ENCODE measurements around the gene FSHR. TPM values are rescaled to one million over a fixed set of nuclear protein-coding genes. Genes with fewer than 3 reads are reported as not detected.

FSHR gene
- total RNA-seq, 1 donor from 2014 or later, result not detected

DNA sequence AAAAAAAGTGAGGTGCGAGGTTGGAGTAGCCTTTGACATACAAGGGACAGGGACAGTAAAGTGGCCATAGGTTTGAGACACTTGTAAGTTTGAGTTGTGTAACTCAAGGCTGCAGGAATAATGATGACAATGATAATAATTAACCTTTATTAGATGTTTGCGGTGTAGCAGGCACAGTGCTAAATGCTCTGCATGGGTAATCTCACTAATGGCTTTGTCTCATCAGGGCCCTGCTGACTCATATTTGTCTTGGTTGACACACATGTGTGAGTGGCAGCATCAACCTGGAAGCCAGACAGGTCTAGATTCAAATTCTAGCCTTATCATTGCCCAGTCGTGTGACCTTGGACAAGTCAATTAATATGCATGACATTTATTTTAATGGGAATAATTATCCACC lies 126.2 kb downstream of the FSHR start:
- no peak overlapping the region for H3K4me3 Mint-ChIP-seq (ENCODE audit: unreplicated experiment)
- no peaks in the 10 kb centered on the region for H3K36me3 Mint-ChIP-seq (ENCODE audit: unreplicated experiment)
- H3K27me3 Mint-ChIP-seq (ENCODE audit: unreplicated experiment), result no peaks in the 10 kb centered on the region
- H3K27ac Mint-ChIP-seq (ENCODE audit: unreplicated experiment), result no peak overlapping the region
- no peaks in the 10 kb centered on the region for H3K9me3 Mint-ChIP-seq (ENCODE audit: unreplicated experiment)
- TF ChIP-seq, protein P1, sequence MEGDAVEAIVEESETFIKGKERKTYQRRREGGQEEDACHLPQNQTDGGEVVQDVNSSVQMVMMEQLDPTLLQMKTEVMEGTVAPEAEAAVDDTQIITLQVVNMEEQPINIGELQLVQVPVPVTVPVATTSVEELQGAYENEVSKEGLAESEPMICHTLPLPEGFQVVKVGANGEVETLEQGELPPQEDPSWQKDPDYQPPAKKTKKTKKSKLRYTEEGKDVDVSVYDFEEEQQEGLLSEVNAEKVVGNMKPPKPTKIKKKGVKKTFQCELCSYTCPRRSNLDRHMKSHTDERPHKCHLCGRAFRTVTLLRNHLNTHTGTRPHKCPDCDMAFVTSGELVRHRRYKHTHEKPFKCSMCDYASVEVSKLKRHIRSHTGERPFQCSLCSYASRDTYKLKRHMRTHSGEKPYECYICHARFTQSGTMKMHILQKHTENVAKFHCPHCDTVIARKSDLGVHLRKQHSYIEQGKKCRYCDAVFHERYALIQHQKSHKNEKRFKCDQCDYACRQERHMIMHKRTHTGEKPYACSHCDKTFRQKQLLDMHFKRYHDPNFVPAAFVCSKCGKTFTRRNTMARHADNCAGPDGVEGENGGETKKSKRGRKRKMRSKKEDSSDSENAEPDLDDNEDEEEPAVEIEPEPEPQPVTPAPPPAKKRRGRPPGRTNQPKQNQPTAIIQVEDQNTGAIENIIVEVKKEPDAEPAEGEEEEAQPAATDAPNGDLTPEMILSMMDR (IDR thresholded peaks at IDR 0.05), result no peak
- DNase-seq (ENCODE audit: extremely low spot score, unreplicated experiment), result no peak
- no peaks in the 10 kb centered on the region for H3K4me1 Mint-ChIP-seq (ENCODE audit: unreplicated experiment)

DNA sequence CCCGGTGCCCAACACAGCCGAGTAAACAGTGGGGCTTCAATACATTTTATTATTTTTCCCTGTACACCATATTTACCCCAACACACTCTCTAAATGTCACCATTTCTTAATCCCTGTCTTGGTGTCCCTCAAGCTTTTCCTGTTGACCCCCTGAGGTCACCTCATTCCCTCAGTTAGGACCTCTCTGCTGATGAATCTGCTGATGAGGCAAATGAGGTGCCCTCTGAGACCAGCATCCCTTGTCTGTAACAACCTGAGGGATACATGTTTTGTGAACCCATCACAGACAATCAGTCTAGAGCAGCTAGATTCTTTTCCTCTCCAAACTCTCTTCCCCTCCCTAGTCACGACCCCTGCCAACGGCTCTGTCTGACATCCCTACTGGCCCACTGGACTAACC lies 127.6 kb downstream of the FSHR start:
- H3K4me3 Mint-ChIP-seq (ENCODE audit: unreplicated experiment), result no peak overlapping the region
- no peaks in the 10 kb centered on the region for H3K36me3 Mint-ChIP-seq (ENCODE audit: unreplicated experiment)
- DNase-seq (ENCODE audit: extremely low spot score, unreplicated experiment), result no peak
- H3K4me1 Mint-ChIP-seq (ENCODE audit: unreplicated experiment), result no peaks in the 10 kb centered on the region
- H3K9me3 Mint-ChIP-seq (ENCODE audit: unreplicated experiment), result no peaks in the 10 kb centered on the region
- TF ChIP-seq, protein P1 (IDR thresholded peaks at IDR 0.05), result no peak
- no peak overlapping the region for H3K27ac Mint-ChIP-seq (ENCODE audit: unreplicated experiment)
- H3K27me3 Mint-ChIP-seq (ENCODE audit: unreplicated experiment), result no peaks in the 10 kb centered on the region

DNA sequence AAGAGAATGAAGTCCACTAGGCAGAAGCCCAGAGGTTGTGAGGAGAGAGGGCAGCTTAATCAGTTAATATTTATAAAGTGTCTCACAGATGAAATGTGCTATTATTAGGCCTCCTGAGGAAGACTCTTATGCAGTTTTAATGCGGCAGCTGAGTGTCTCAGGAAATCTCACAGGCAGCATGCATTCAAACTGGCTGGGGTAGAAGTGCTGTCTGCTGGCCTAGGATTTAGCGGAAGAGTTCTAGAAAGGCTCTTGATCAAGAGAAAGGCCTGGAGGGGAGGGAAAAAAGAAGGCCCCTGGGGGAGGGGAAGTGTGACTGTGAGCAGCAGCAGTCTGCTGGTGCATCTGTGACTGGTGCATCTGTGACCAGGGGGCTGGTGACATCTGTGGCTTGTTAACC lies 133.0 kb downstream of the FSHR start:
- H3K27me3 Mint-ChIP-seq (ENCODE audit: unreplicated experiment), result no peaks in the 10 kb centered on the region
- H3K4me1 Mint-ChIP-seq (ENCODE audit: unreplicated experiment), result no peaks in the 10 kb centered on the region
- DNase-seq (ENCODE audit: extremely low spot score, unreplicated experiment), result no peak
- no peak overlapping the region for H3K4me3 Mint-ChIP-seq (ENCODE audit: unreplicated experiment)
- H3K9me3 Mint-ChIP-seq (ENCODE audit: unreplicated experiment), result no peaks in the 10 kb centered on the region
- TF ChIP-seq, protein P1 (IDR thresholded peaks at IDR 0.05), result no peak
- H3K36me3 Mint-ChIP-seq (ENCODE audit: unreplicated experiment), result no peaks in the 10 kb centered on the region
- no peak overlapping the region for H3K27ac Mint-ChIP-seq (ENCODE audit: unreplicated experiment)

DNA sequence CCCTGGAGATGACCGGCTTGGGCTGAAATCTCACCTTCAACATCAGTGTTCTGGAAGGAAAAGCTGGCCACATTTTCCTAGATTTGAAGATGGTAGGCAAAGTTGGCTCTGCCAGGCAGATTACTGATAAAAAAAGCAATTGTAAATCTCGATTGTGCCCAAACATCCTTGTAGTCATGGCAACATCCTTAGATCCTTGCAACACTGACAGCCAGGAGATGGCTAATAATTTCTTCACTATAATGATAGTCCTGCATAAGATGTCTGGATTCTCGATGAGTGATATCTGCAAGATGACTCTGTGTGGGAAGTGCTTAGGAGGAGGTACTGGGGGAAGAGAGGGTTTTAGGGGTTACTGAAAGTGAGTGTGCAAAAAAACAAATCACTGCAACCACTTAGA lies 149.1 kb downstream of the FSHR start:
- Mint-ChIP-seq H3K27me3 (ENCODE audit: unreplicated experiment) (no peaks in the 10 kb centered on the region), H3K9me3 (ENCODE audit: unreplicated experiment) (peaks cover 6% of the 10 kb centered on the region), H3K4me3 (ENCODE audit: unreplicated experiment) (no peak overlapping the region), H3K36me3 (ENCODE audit: unreplicated experiment) (no peaks in the 10 kb centered on the region), H3K27ac (ENCODE audit: unreplicated experiment) (no peak overlapping the region), H3K4me1 (ENCODE audit: unreplicated experiment) (no peaks in the 10 kb centered on the region)
- DNase-seq (ENCODE audit: extremely low spot score, unreplicated experiment), result no peak
- TF ChIP-seq, protein P1 (IDR thresholded peaks at IDR 0.05), result no peak

DNA sequence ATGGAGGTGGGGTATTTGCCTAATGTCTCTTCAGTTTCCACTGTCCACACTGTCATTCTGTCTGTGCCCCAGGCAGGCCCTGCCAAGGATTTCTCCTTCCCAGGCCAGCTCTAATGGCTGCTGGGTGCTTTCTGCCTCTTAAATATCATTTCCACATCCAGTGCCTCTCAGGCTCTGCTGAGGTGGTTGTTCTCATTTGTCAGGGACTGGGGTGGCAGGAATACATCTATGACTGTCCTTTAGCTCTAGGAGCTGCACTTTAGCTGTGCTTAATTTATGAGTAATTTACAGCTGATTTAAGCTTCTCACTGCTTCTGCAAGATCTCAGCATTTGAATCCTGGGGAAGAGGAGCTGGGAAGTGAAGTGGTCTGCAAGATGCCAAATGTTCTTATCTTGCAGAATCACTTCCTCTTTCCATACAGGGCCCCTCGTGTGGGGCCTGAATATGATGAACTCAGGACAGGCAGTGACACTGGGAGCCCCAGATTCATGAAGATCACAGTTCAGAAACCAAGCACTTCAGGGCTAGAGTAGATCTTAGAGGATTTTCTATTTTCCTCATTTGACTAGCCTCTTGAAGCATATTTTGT lies 150.2 kb downstream of the FSHR start:
- Mint-ChIP-seq H3K27me3 (ENCODE audit: unreplicated experiment) (no peaks in the 10 kb centered on the region), H3K36me3 (ENCODE audit: unreplicated experiment) (no peaks in the 10 kb centered on the region), H3K9me3 (ENCODE audit: unreplicated experiment) (peaks cover 6% of the 10 kb centered on the region), H3K27ac (ENCODE audit: unreplicated experiment) (no peak overlapping the region), H3K4me3 (ENCODE audit: unreplicated experiment) (no peak overlapping the region), H3K4me1 (ENCODE audit: unreplicated experiment) (no peaks in the 10 kb centered on the region)
- no peak for DNase-seq (ENCODE audit: extremely low spot score, unreplicated experiment)
- TF ChIP-seq, protein P1 (IDR thresholded peaks at IDR 0.05), result no peak

All from osteocyte (in vitro differentiated cells).